ENCODE measurements around the gene SNCG. TPM values are rescaled to one million over a fixed set of nuclear protein-coding genes. Genes with fewer than 3 reads are reported as not detected.

SNCG gene
- total and polyA plus RNA-seq, 2 of the 8 experiments (the other 6 are each of a cell fraction or from before 2014, with no cell fraction given), result 4.4 to 12.2 TPM

GRCh38 chr10:86956848-86957448, 1.5 kb upstream of the SNCG start (continued):
- no peak for TF ChIP-seq CHD7 (IDR thresholded peaks at IDR 0.05; ENCODE audit: insufficient replicate concordance, low read length)
- TF ChIP-seq CREB1 (IDR thresholded peaks at IDR 0.05), result no peak
- TF ChIP-seq CHD1 (IDR thresholded peaks at IDR 0.05; ENCODE audit: low read depth, low read length), result no peak
- TF ChIP-seq SUZ12 (IDR thresholded peaks at IDR 0.05; ENCODE audit: low read length), result no peak
- TF ChIP-seq SP1 (IDR thresholded peaks at IDR 0.05; ENCODE audit: low read depth, low read length), result no peak
- no peak for TF ChIP-seq SAP30 (IDR thresholded peaks at IDR 0.05; ENCODE audit: insufficient read depth, insufficient replicate concordance, low read length)
- TF ChIP-seq ZNF274 (IDR thresholded peaks at IDR 0.05; ENCODE audit: borderline replicate concordance, extremely low read depth, low read length), result no peak
- no peak for TF ChIP-seq TBP (IDR thresholded peaks at IDR 0.05; ENCODE audit: low read depth, low read length)
- no peak for TF ChIP-seq CTBP2 (IDR thresholded peaks at IDR 0.05; ENCODE audit: borderline replicate concordance, insufficient read depth, insufficient read length, low read length)

All from H1 (cell line).